ENCODE results near the gene CPED1. TPM values are rescaled to one million over a fixed set of nuclear protein-coding genes. Genes with fewer than 3 reads are reported as not detected.

Gene CPED1
- total RNA-seq, 1 experiment from 2014 or later, result 0.44 TPM

DNA sequence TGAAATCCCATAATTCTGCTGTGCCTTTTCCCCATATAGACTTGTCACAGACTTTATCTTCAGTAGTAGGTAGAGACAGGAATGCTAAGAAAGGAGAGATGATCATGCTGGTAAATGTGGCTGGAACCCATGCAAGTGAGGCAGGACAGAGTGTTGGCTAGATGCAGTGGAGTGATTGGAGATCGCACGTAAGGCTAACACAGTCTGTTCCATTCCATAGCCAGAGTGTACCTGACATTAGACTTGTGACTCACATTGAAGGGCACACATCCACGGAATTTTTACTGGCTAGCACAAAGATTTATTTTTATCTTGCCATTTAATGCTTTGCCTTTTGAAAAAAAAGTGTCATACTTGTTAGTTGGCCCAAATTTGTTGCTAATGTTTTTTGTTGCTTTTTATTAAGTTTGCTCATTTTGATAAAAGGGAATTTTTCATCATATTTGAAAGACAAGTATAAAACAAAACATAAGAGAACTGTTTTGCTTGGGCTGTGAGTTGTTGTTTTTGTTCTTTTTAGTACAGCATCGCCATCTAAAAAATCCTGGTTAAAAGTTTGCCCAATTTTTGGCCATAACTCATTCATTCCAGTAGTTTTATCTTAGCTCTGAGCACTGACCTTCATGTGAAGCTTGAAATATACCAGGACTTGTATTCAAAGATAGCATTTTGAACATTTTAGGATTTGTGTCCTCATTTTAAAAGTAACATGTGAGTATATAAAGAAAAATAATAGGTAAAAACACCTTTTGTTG, 81.0 kb downstream of the CPED1 start:
- TF ChIP-seq, protein P1, sequence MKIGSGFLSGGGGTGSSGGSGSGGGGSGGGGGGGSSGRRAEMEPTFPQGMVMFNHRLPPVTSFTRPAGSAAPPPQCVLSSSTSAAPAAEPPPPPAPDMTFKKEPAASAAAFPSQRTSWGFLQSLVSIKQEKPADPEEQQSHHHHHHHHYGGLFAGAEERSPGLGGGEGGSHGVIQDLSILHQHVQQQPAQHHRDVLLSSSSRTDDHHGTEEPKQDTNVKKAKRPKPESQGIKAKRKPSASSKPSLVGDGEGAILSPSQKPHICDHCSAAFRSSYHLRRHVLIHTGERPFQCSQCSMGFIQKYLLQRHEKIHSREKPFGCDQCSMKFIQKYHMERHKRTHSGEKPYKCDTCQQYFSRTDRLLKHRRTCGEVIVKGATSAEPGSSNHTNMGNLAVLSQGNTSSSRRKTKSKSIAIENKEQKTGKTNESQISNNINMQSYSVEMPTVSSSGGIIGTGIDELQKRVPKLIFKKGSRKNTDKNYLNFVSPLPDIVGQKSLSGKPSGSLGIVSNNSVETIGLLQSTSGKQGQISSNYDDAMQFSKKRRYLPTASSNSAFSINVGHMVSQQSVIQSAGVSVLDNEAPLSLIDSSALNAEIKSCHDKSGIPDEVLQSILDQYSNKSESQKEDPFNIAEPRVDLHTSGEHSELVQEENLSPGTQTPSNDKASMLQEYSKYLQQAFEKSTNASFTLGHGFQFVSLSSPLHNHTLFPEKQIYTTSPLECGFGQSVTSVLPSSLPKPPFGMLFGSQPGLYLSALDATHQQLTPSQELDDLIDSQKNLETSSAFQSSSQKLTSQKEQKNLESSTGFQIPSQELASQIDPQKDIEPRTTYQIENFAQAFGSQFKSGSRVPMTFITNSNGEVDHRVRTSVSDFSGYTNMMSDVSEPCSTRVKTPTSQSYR (CRISPR knock-in tag; IDR thresholded peaks at IDR 0.05), result no peak
- TF ChIP-seq NR3C1 (CRISPR knock-in tag; conservative IDR thresholded peaks at IDR 0.05; ENCODE audit: low read depth), result no peak
- no peak for TF ChIP-seq ZNF317 (CRISPR knock-in tag; IDR thresholded peaks at IDR 0.05; ENCODE audit: borderline replicate concordance, low read depth)
- no peak for TF ChIP-seq JUN (CRISPR knock-in tag; IDR thresholded peaks at IDR 0.05)
- TF ChIP-seq ETV6 (CRISPR knock-in tag; IDR thresholded peaks at IDR 0.05), result no peak
- TF ChIP-seq SOX15 (CRISPR knock-in tag; IDR thresholded peaks at IDR 0.05), result no peak
- TF ChIP-seq PRRX2 (CRISPR knock-in tag; IDR thresholded peaks at IDR 0.05), result no peak
- no peak for TF ChIP-seq MXD4 (CRISPR knock-in tag; IDR thresholded peaks at IDR 0.05; ENCODE audit: borderline replicate concordance)
- no peak for TF ChIP-seq ELF4 (CRISPR knock-in tag; IDR thresholded peaks at IDR 0.05; ENCODE audit: low read depth)
- TF ChIP-seq, protein P2, sequence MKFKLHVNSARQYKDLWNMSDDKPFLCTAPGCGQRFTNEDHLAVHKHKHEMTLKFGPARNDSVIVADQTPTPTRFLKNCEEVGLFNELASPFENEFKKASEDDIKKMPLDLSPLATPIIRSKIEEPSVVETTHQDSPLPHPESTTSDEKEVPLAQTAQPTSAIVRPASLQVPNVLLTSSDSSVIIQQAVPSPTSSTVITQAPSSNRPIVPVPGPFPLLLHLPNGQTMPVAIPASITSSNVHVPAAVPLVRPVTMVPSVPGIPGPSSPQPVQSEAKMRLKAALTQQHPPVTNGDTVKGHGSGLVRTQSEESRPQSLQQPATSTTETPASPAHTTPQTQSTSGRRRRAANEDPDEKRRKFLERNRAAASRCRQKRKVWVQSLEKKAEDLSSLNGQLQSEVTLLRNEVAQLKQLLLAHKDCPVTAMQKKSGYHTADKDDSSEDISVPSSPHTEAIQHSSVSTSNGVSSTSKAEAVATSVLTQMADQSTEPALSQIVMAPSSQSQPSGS (CRISPR knock-in tag; IDR thresholded peaks at IDR 0.05; ENCODE audit: borderline replicate concordance, low read depth), result no peak
- no peak for TF ChIP-seq ZNF396 (CRISPR knock-in tag; IDR thresholded peaks at IDR 0.05; ENCODE audit: borderline replicate concordance)
- TF ChIP-seq, protein P3, sequence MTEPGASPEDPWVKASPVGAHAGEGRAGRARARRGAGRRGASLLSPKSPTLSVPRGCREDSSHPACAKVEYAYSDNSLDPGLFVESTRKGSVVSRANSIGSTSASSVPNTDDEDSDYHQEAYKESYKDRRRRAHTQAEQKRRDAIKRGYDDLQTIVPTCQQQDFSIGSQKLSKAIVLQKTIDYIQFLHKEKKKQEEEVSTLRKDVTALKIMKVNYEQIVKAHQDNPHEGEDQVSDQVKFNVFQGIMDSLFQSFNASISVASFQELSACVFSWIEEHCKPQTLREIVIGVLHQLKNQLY (CRISPR knock-in tag; IDR thresholded peaks at IDR 0.05), result no peak
- no peak for TF ChIP-seq SMAD4 (CRISPR knock-in tag; IDR thresholded peaks at IDR 0.05)
- no peak for TF ChIP-seq RELA (CRISPR knock-in tag; IDR thresholded peaks at IDR 0.05; ENCODE audit: borderline replicate concordance)
- TF ChIP-seq CREM (CRISPR knock-in tag; IDR thresholded peaks at IDR 0.05), result no peak
- TF ChIP-seq, protein P4, sequence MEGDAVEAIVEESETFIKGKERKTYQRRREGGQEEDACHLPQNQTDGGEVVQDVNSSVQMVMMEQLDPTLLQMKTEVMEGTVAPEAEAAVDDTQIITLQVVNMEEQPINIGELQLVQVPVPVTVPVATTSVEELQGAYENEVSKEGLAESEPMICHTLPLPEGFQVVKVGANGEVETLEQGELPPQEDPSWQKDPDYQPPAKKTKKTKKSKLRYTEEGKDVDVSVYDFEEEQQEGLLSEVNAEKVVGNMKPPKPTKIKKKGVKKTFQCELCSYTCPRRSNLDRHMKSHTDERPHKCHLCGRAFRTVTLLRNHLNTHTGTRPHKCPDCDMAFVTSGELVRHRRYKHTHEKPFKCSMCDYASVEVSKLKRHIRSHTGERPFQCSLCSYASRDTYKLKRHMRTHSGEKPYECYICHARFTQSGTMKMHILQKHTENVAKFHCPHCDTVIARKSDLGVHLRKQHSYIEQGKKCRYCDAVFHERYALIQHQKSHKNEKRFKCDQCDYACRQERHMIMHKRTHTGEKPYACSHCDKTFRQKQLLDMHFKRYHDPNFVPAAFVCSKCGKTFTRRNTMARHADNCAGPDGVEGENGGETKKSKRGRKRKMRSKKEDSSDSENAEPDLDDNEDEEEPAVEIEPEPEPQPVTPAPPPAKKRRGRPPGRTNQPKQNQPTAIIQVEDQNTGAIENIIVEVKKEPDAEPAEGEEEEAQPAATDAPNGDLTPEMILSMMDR (IDR thresholded peaks at IDR 0.05), result no peak
- TF ChIP-seq, protein P5, sequence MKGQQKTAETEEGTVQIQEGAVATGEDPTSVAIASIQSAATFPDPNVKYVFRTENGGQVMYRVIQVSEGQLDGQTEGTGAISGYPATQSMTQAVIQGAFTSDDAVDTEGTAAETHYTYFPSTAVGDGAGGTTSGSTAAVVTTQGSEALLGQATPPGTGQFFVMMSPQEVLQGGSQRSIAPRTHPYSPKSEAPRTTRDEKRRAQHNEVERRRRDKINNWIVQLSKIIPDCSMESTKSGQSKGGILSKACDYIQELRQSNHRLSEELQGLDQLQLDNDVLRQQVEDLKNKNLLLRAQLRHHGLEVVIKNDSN (CRISPR knock-in tag; IDR thresholded peaks at IDR 0.05), result no peak
- TF ChIP-seq, protein P6, sequence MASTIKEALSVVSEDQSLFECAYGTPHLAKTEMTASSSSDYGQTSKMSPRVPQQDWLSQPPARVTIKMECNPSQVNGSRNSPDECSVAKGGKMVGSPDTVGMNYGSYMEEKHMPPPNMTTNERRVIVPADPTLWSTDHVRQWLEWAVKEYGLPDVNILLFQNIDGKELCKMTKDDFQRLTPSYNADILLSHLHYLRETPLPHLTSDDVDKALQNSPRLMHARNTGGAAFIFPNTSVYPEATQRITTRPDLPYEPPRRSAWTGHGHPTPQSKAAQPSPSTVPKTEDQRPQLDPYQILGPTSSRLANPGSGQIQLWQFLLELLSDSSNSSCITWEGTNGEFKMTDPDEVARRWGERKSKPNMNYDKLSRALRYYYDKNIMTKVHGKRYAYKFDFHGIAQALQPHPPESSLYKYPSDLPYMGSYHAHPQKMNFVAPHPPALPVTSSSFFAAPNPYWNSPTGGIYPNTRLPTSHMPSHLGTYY (CRISPR knock-in tag; IDR thresholded peaks at IDR 0.05), result no peak
- ChIA-PET CTCF (no interaction called here), POLR2A (no interaction called here)
- DNase-seq (ENCODE audit: low spot score) (no peak), ATAC-seq (no peak)
- Mint-ChIP-seq H3K27ac (no peak overlapping the region), H3K4me3 (no peak overlapping the region), H3K36me3 (no peaks in the 10 kb centered on the region), H3K27me3 (ENCODE audit: low read depth) (no peaks in the 10 kb centered on the region), H3K4me1 (peaks cover 2% of the 10 kb centered on the region), H3K9me3 (peaks cover 4% of the 10 kb centered on the region)

All from WTC11 (cell line).